Gastrocnemius medialis (tissue), 4 donors: ENCODE results near the gene PLA2G2F. TPM values are rescaled to one million over a fixed set of nuclear protein-coding genes. Genes with fewer than 3 reads are reported as not detected.

Source experiments
- ATAC-seq, 2 donors: fragments of 150-250 bp; one replicate each; pipeline ENCODE4 v1.9.1; 2016
- DNase-seq, 2 donors: peaks; one replicate each; pipeline ENCODE4 v3.0.0-alpha.2; 2019
- H3K27ac ChIP-seq, 4 donors: fragments of 200-600 bp; sonication (generic); 1 replicate in 1 of 4; 2 replicates in 3 of 4; pipeline ENCODE4 v1.5.1; 2016 to 2018; ENCODE audit warnings: mild to moderate bottlenecking in 2 of 4, moderate library complexity in 1 of 4
- H3K27me3 ChIP-seq, 3 donors: fragments of 200-600 bp; sonication (generic) in 2 of 3; 1 replicate in 1 of 3; 2 replicates in 2 of 3; pipeline versions ENCODE4 v1.5.1 to v1.6.0; 2016 to 2019; ENCODE audit warnings: mild to moderate bottlenecking in 1 of 3, moderate library complexity in 1 of 3
- H3K36me3 ChIP-seq, 2 donors: fragments of 200-600 bp; sonication (generic) in 1 of 2; one replicate each; pipeline ENCODE4 v1.5.1; 2017 to 2018
- H3K4me1 ChIP-seq, 2 donors: fragments of 200-600 bp; sonication (generic) in 1 of 2; one replicate each; pipeline ENCODE4 v1.5.1; 2016 to 2017; ENCODE audit warnings: mild to moderate bottlenecking in 2 of 2
- H3K4me3 ChIP-seq, 4 donors: fragments of 200-600 bp; sonication (generic) in 3 of 4; 1 replicate in 1 of 4; 2 replicates in 3 of 4; pipeline ENCODE4 v1.5.1; 2016 to 2019; ENCODE audit warnings: mild to moderate bottlenecking in 2 of 4
- H3K9me3 ChIP-seq, 3 donors: fragments of 200-600 bp; sonication (generic) in 2 of 3; 1 replicate in 1 of 3; 2 replicates in 2 of 3; pipeline ENCODE4 v1.5.1; 2016 to 2019
- CTCF ChIP-seq, 5 experiments: fragments of 450-650 bp in 3 of 5; fragments of 200-600 bp in 2 of 5; sonication (generic) in 2 of 5; IDR thresholded peaks in 4 of 5; conservative IDR thresholded peaks in 1 of 5; 1 replicate in 4 of 5; 2 replicates in 1 of 5; pipeline ENCODE4 v1.5.1; 2016 to 2019; ENCODE audit warnings: antibody characterized with exemption in 5 of 5, mild to moderate bottlenecking in 3 of 5, moderate library complexity in 3 of 5
- POLR2A ChIP-seq, 2 donors: fragments of 450-650 bp; IDR thresholded peaks; one replicate each; pipeline ENCODE4 v1.6.1; 2017; ENCODE audit warnings: antibody characterized with exemption in 2 of 2, mild to moderate bottlenecking in 2 of 2, moderate library complexity in 2 of 2
- in situ Hi-C, 4 donors: fragments of 200-750 bp; cut with MboI; loops; one replicate each; pipeline versions ENCODE4 v1.15.0 to v1.8.0; 2017; ENCODE audit warnings: low sequenced_read_pairs in 4 of 4
- intact Hi-C: fragments of 100-400 bp; cut with DNase I; formaldehyde crosslinking; loops from one replicate; pipeline ENCODE4 v1.15.1; 2023; ENCODE audit warnings: low total_unique reads
- total RNA-seq, 4 donors: library from RNA; depleted of rRNA; stranded (reverse); fragments of >200 nt; gene quantifications; one replicate each; pipeline versions ENCODE4 v1.1.0 to v1.2.3, GENCODE V29; 2016

PLA2G2F gene
- total RNA-seq, 4 donors from 2014 or later = not detected

- Histone ChIP-seq H3K9me3 (no peaks in the 10 kb centered on the region), H3K36me3 (no peaks in the 10 kb centered on the region), H3K27ac (no peak overlapping the region), H3K27me3 (no peaks in the 10 kb centered on the region), H3K4me1 (peaks cover 0 to 3% of the 10 kb centered on the region in 2 donors), H3K4me3 (no peak overlapping the region)
- DNase-seq (no peak), ATAC-seq (no peak)
- intact Hi-C loops (no loop called here), in situ Hi-C loops (loop anchor here in 1 of 4 donors (5.0 kb wide), 1 partner anchor 231 kb away; no protein-coding TSS in a partner anchor)
- TF ChIP-seq POLR2A (IDR thresholded peaks at IDR 0.05) (no peak), CTCF (IDR thresholded peaks at IDR 0.05 in 4 of 5, conservative IDR thresholded peaks at IDR 0.05 in 1 of 5) (no peak)
These were observed 8.9 kb downstream of the PLA2G2F start for GRCh38 chr1:20147846-20148570.

GRCh38 chr1:20148571-20149500, 9.7 kb downstream of the PLA2G2F start:
- no peaks in the 10 kb centered on the region for H3K36me3 ChIP-seq
- no peak for ATAC-seq
- H3K27me3 ChIP-seq = no peaks in the 10 kb centered on the region
- intact Hi-C loops = no loop called here
- no peak overlapping the region for H3K4me3 ChIP-seq
- in situ Hi-C loops = loop anchor here in 1 of 4 donors (5.0 kb wide), 1 partner anchor 232 kb away; no protein-coding TSS in a partner anchor
- H3K9me3 ChIP-seq = no peaks in the 10 kb centered on the region
- H3K4me1 ChIP-seq = peaks cover 0 to 4% of the 10 kb centered on the region in 2 donors
- TF ChIP-seq POLR2A (IDR thresholded peaks at IDR 0.05) = no peak
- DNase-seq = no peak
- H3K27ac ChIP-seq = no peak overlapping the region

- ATAC-seq = no peak
- Histone ChIP-seq H3K27ac (no peak overlapping the region), H3K27me3 (no peaks in the 10 kb centered on the region), H3K36me3 (no peaks in the 10 kb centered on the region), H3K9me3 (no peaks in the 10 kb centered on the region), H3K4me1 (peaks cover 2 to 4% of the 10 kb centered on the region in 2 donors), H3K4me3 (no peak overlapping the region)
- intact Hi-C loops = no loop called here
- no peak for TF ChIP-seq POLR2A (IDR thresholded peaks at IDR 0.05)
- no peak for TF ChIP-seq CTCF (IDR thresholded peaks at IDR 0.05 in 4 of 5, conservative IDR thresholded peaks at IDR 0.05 in 1 of 5)
- in situ Hi-C loops = loop anchor here in 3 of 4 donors (5.0 to 10.0 kb wide), 2 partner anchors 232 to 235 kb away; no protein-coding TSS in a partner anchor
- DNase-seq = no peak
These were observed 10.6 kb downstream of the PLA2G2F start for GRCh38 chr1:20149601-20150325.

- intact Hi-C loops = no loop called here
- ATAC-seq = no peak
- H3K36me3 ChIP-seq = no peaks in the 10 kb centered on the region
- H3K4me1 ChIP-seq = peaks cover 3 to 4% of the 10 kb centered on the region in 2 donors
- no peak overlapping the region for H3K4me3 ChIP-seq
- no peak overlapping the region for H3K27ac ChIP-seq
- in situ Hi-C loops = loop anchor here in 2 of 4 donors (10.0 kb wide), 1 partner anchor 236 kb away; no protein-coding TSS in a partner anchor
- TF ChIP-seq POLR2A (IDR thresholded peaks at IDR 0.05) (no peak), CTCF (IDR thresholded peaks at IDR 0.05 in 4 of 5, conservative IDR thresholded peaks at IDR 0.05 in 1 of 5) (no peak)
- DNase-seq = no peak
- no peaks in the 10 kb centered on the region for H3K27me3 ChIP-seq
- H3K9me3 ChIP-seq = no peaks in the 10 kb centered on the region
These were observed 11.2 kb downstream of the PLA2G2F start for GRCh38 chr1:20150326-20150705.
